IMR-90 (cell line): ENCODE results near the gene RAD51B. TPM values are rescaled to one million over a fixed set of nuclear protein-coding genes. Genes with fewer than 3 reads are reported as not detected.

Source experiments
- ATAC-seq: fragments of 200-7000 bp; cut with Tn5 transposase; 2 replicates; pipeline ENCODE4 v1.9.1; 2020; ENCODE audit warnings: low read depth, mild to moderate bottlenecking, moderate library complexity
- BruUV-seq: library from RNA; stranded (reverse); fragments of 400-500 nt; replicated peaks from 2 replicates; lab custom pipeline; 2021; lab: Mats Ljungman, UMichigan
- CTCF ChIA-PET: fragments of 300-600 bp; formaldehyde crosslinking; extraction: SDS; loops from one replicate; lab custom pipeline; 2021; ENCODE audit warnings: antibody characterized with exemption; lab: Yijun Ruan, JAX
- POLR2A ChIA-PET: fragments of 300-600 bp; sonication (Branson Sonifier 250); formaldehyde crosslinking; loops from one replicate; lab custom pipeline; 2022; ENCODE audit warnings: antibody characterized with exemption; ENCODE audit not compliant: unreplicated experiment; lab: Charles Lee
- DNase-seq: peaks from one replicate; pipeline ENCODE4 v3.0.0; 2013
- H2AFZ ChIP-seq: replicated peaks from 2 replicates; pipeline ENCODE3; 2013; ENCODE audit warnings: low read length, mild to moderate bottlenecking; ENCODE audit not compliant: poor library complexity
- H2AK5ac ChIP-seq: 2 replicates; pipeline ENCODE4 v1.6.1; 2013; ENCODE audit warnings: low read depth, low read length, inconsistent platforms
- H2AK9ac ChIP-seq: replicated peaks from 2 replicates; pipeline ENCODE3; 2013; ENCODE audit warnings: mild to moderate bottlenecking, low read depth, low read length, moderate library complexity; ENCODE audit not compliant: poor library complexity
- H2BK120ac ChIP-seq: 2 replicates; pipeline ENCODE4 v1.6.1; 2013; ENCODE audit warnings: low read depth, low read length, inconsistent platforms
- H2BK15ac ChIP-seq: 3 replicates; pipeline ENCODE4 v1.6.1; 2013; ENCODE audit warnings: low read depth, low read length, inconsistent platforms
- H2BK20ac ChIP-seq: 2 replicates; pipeline ENCODE4 v1.6.1; 2013; ENCODE audit warnings: low read depth, mild to moderate bottlenecking, inconsistent platforms, low read length, moderate library complexity
- H2BK5ac ChIP-seq: 2 replicates; pipeline ENCODE4 v1.6.1; 2013; ENCODE audit warnings: mild to moderate bottlenecking, low read depth, low read length, inconsistent platforms; ENCODE audit not compliant: poor library complexity, severe bottlenecking
- H3K14ac ChIP-seq: replicated peaks from 2 replicates; pipeline ENCODE4 v1.6.1; 2013; ENCODE audit warnings: low read depth, low read length, inconsistent platforms
- H3K18ac ChIP-seq: 2 replicates; pipeline ENCODE4 v1.6.1; 2013; ENCODE audit warnings: low read depth, low read length, control low read depth
- H3K23ac ChIP-seq: 2 replicates; pipeline ENCODE4 v1.6.1; 2013; ENCODE audit warnings: low read depth, low read length, inconsistent platforms
- H3K27ac ChIP-seq: 2 replicates; pipeline ENCODE4 v1.5.1; 2013; ENCODE audit warnings: mild to moderate bottlenecking, control low read depth, low read length; ENCODE audit not compliant: insufficient read depth
- H3K27me3 ChIP-seq: 2 replicates; pipeline ENCODE4 v1.6.1; 2013; ENCODE audit warnings: low read length; ENCODE audit not compliant: control insufficient read depth, insufficient read depth
- H3K36me3 ChIP-seq: 2 replicates; pipeline ENCODE4 v1.6.1; 2013; ENCODE audit warnings: low read length, mixed read lengths; ENCODE audit not compliant: control insufficient read depth, insufficient read depth
- H3K4ac ChIP-seq: 2 replicates; pipeline ENCODE4 v1.6.1; 2013; ENCODE audit warnings: low read depth, low read length, inconsistent platforms
- H3K4me1 ChIP-seq: 2 replicates; pipeline ENCODE4 v1.6.1; 2013; ENCODE audit warnings: low read length, mixed read lengths; ENCODE audit not compliant: control insufficient read depth, insufficient read depth
- H3K4me2 ChIP-seq: 2 replicates; pipeline ENCODE4 v1.6.1; 2013; ENCODE audit warnings: low read depth, mild to moderate bottlenecking, control low read depth, low read length, moderate library complexity
- H3K4me3 ChIP-seq: 2 replicates; pipeline ENCODE4 v1.5.1; 2013; ENCODE audit warnings: low read depth, mild to moderate bottlenecking, control low read depth, low read length, moderate library complexity; ENCODE audit not compliant: insufficient read depth
- H3K56ac ChIP-seq: 2 replicates; pipeline ENCODE4 v1.6.1; 2013; ENCODE audit warnings: low read length, inconsistent platforms; ENCODE audit not compliant: insufficient read depth; ENCODE audit errors: extremely low read depth
- H3K79me1 ChIP-seq, 2 experiments: 2 replicates each; pipeline ENCODE4 v1.6.1; 2013; ENCODE audit warnings: low read length in 2 of 2, inconsistent platforms in 1 of 2, low read depth in 1 of 2
- H3K9ac ChIP-seq: 2 replicates; pipeline ENCODE4 v1.6.1; 2013; ENCODE audit warnings: low read depth, low read length, control low read depth
- H3K9me1 ChIP-seq: 2 replicates; pipeline ENCODE4 v1.6.1; 2013; ENCODE audit warnings: low read length, inconsistent platforms; ENCODE audit not compliant: insufficient read depth
- H3K9me3 ChIP-seq: 2 replicates; pipeline ENCODE4 v1.6.1; 2013; ENCODE audit warnings: low read length; ENCODE audit not compliant: control insufficient read depth, insufficient read depth
- H4K20me1 ChIP-seq: 2 replicates; pipeline ENCODE4 v1.6.1; 2013; ENCODE audit warnings: low read length, inconsistent platforms; ENCODE audit not compliant: insufficient read depth
- H4K5ac ChIP-seq: 2 replicates; pipeline ENCODE4 v1.6.1; 2013; ENCODE audit warnings: mild to moderate bottlenecking, low read depth, low read length, control low read depth
- H4K8ac ChIP-seq, 2 experiments: 2 replicates each; pipeline ENCODE4 v1.6.1; 2013; ENCODE audit warnings: low read depth in 2 of 2, low read length in 2 of 2, control low read depth in 1 of 2, inconsistent platforms in 1 of 2
- H4K91ac ChIP-seq: 2 replicates; pipeline ENCODE4 v1.6.1; 2013; ENCODE audit warnings: low read depth, low read length, inconsistent platforms; ENCODE audit not compliant: insufficient read depth
- MXI1 ChIP-seq: IDR thresholded peaks from 2 replicates; pipeline ENCODE4 v1.6.1; 2012; ENCODE audit warnings: low read depth, mild to moderate bottlenecking, low read length, moderate library complexity, borderline replicate concordance
- POLR2A ChIP-seq: IDR thresholded peaks from 2 replicates; pipeline ENCODE4 v1.6.1; 2012; ENCODE audit warnings: mild to moderate bottlenecking, low read depth, low read length
- RAD21 ChIP-seq: IDR thresholded peaks from 2 replicates; pipeline ENCODE4 v1.6.1; 2012; ENCODE audit warnings: low read length, improper control_type of control experiment
- RCOR1 ChIP-seq: IDR thresholded peaks from 2 replicates; pipeline ENCODE4 v1.6.1; 2012; ENCODE audit warnings: mild to moderate bottlenecking, low read length, improper control_type of control experiment; ENCODE audit not compliant: insufficient replicate concordance
- WGBS, 2 experiments: methylation state at CpG; one replicate each; pipeline versions ENCODE4 v1.1.5 to v1.1.7; 2013; ENCODE audit warnings: missing lambda C conversion rate in 2 of 2; ENCODE audit not compliant: insufficient read length in 1 of 2; ENCODE audit errors: extremely low coverage in 2 of 2; 5-methylcytosine and 5-hydroxymethylcytosine counted together
- dilution Hi-C: fragments of 300-500 bp; cut with HindIII; formaldehyde crosslinking; loops from one replicate; pipeline ENCODE4 v1.14.3; 2018; ENCODE audit warnings: low sequenced_read_pairs; ENCODE audit not compliant: unreplicated experiment
- in situ Hi-C: fragments of 300-500 bp; cut with MboI; formaldehyde crosslinking; loops from 3 replicates; pipeline ENCODE4 v1.14.3; 2019; ENCODE audit warnings: low sequenced_read_pairs, inconsistent platforms, mixed read lengths
- intact Hi-C: fragments of 100-400 bp; cut with micrococcal nuclease; formaldehyde crosslinking; loops from 2 replicates; pipeline ENCODE4 v1.10.0; 2022
- polyA plus RNA-seq, 3 experiments: library from polyadenylated mRNA; depleted of rRNA; stranded (reverse); fragments of >200 nt; gene quantifications; 2 replicates each; pipeline ENCODE4 v1.2.3, GENCODE V29; 2012; ENCODE audit warnings: low replicate concordance in 1 of 3
- total RNA-seq: library from RNA; depleted of rRNA; stranded (reverse); fragments of >200 nt; gene quantifications from 2 replicates; pipeline ENCODE4 v1.2.3, GENCODE V29; 2012
- TF ChIP-seq, protein P1 (sequence below): fragments of 150-350 bp; IDR thresholded peaks from 2 replicates; pipeline ENCODE4 v1.6.1; 2016; ENCODE audit warnings: low read depth, mild to moderate bottlenecking, low read length, moderate library complexity, borderline replicate concordance
- TF ChIP-seq, protein P2 (sequence below): conservative IDR thresholded peaks from 2 replicates; pipeline ENCODE4 v1.5.1; 2012; ENCODE audit warnings: mild to moderate bottlenecking, low read depth, low read length, improper control_type of control experiment

The RAD51B gene
- total and polyA plus RNA-seq, 2 of the 4 experiments (the other 2 are of a cell fraction), result 5.1 to 18.8 TPM

DNA sequence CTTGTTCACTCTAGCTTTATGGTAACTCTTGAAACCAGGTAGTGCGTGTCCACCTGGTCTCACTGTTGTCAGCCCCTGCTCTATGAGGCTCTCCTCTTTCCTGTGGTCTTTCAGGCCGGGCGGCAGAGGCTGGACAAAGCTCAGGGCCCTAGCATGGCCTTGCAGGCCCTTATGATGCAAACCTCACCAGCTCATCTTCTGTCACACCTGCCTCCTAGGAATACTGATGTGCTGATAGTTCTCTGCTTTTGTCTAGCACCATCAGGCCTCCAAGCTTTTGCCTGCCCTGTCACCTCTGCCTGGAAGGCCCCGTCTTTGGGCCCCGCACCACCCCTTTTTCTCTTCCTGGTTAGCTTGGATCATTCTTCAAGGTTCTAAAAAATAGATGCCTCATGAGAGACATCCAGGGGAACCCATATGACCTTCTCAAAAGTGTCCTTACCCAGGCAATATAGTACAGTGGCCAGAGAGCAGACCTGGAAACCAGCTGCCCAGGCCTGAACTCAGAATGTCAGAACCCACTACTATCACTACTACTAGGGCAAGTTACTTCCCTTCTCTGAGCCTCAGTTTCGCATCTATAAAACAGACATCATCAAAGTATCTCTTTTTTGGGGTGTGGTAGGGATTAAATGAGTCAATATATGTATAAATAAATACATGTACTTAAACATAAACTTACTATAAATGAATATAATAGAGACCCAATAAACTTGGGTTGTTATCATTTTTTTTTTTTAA, 881.6 kb downstream of the RAD51B start:
- Histone ChIP-seq H3K4me1 (peaks cover 12% of the 10 kb centered on the region), H3K14ac (no peak overlapping the region), H3K56ac (no peak overlapping the region), H2BK5ac (no peak overlapping the region), H3K4me3 (no peak overlapping the region), H4K5ac (no peak overlapping the region), H3K18ac (no peak overlapping the region), H2AK5ac (peak overlapping the region; percentile 57), H3K36me3 (no peaks in the 10 kb centered on the region), H4K8ac (no peak overlapping the region), H4K20me1 (no peaks in the 10 kb centered on the region), H2AK9ac (peak overlapping the region; percentile 59), H3K4me2 (no peak overlapping the region), H4K91ac (no peak overlapping the region), H3K27me3 (no peaks in the 10 kb centered on the region), H3K79me1 (peaks cover 0 to 3% of the 10 kb centered on the region in 2 experiments; a peak in 1 of 4 replicates), H2BK120ac (no peak overlapping the region), H3K23ac (no peak overlapping the region), H2AFZ (no peak overlapping the region), H3K27ac (no peak overlapping the region), H3K9ac (no peak overlapping the region), H3K9me3 (peaks cover 7% of the 10 kb centered on the region; the same call in 1 of the 2 replicates), H3K4ac (0 out of 2 replicates have a peak overlapping the region, but pooled peaks have one; percentile 22), H2BK15ac (0 out of 3 replicates have a peak overlapping the region, but pooled peaks have one; percentile 62), H2BK20ac (peak overlapping the region; percentile 5; the same call in 1 of the 2 replicates), H3K9me1 (peaks cover 20% of the 10 kb centered on the region)
- TF ChIP-seq MXI1 (no peak), RAD21 (no peak), RCOR1 (no peak), POLR2A (no peak)
- TF ChIP-seq, protein P1, sequence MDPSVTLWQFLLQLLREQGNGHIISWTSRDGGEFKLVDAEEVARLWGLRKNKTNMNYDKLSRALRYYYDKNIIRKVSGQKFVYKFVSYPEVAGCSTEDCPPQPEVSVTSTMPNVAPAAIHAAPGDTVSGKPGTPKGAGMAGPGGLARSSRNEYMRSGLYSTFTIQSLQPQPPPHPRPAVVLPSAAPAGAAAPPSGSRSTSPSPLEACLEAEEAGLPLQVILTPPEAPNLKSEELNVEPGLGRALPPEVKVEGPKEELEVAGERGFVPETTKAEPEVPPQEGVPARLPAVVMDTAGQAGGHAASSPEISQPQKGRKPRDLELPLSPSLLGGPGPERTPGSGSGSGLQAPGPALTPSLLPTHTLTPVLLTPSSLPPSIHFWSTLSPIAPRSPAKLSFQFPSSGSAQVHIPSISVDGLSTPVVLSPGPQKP, result no peak
- TF ChIP-seq, protein P2, sequence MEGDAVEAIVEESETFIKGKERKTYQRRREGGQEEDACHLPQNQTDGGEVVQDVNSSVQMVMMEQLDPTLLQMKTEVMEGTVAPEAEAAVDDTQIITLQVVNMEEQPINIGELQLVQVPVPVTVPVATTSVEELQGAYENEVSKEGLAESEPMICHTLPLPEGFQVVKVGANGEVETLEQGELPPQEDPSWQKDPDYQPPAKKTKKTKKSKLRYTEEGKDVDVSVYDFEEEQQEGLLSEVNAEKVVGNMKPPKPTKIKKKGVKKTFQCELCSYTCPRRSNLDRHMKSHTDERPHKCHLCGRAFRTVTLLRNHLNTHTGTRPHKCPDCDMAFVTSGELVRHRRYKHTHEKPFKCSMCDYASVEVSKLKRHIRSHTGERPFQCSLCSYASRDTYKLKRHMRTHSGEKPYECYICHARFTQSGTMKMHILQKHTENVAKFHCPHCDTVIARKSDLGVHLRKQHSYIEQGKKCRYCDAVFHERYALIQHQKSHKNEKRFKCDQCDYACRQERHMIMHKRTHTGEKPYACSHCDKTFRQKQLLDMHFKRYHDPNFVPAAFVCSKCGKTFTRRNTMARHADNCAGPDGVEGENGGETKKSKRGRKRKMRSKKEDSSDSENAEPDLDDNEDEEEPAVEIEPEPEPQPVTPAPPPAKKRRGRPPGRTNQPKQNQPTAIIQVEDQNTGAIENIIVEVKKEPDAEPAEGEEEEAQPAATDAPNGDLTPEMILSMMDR, result no peak
- in situ Hi-C loops, result no loop called here
- dilution Hi-C loops, result no loop called here
- intact Hi-C loops, result no loop called here
- DNase-seq, result no peak
- ATAC-seq, result no peak
- BruUV-seq, result no TSS peak
- ChIA-PET CTCF (no interaction called here), POLR2A (no interaction called here)
- whole genome bisulfite sequencing, 2 experiments, result 100% methylated on average over 3 of the region's 6 CpGs; no CpG with 5 or more reads in 1 of the 2 experiments
